CD4-positive, alpha-beta T cell treated with Interleukin-2 at 100 ng/mL for 4 hours (primary cell): ENCODE results near the gene ZMYND8.
"Not testable (repeated sequence)": the region's sequence is repeated elsewhere in the genome, so short reads cannot be mapped to it uniquely, and the experiment has no call there.

Experiments used
- DNase-seq: peaks from one replicate; pipeline ENCODE4 v3.0.0-alpha.2; 2020; ENCODE audit warnings: low spot score

ZMYND8 gene

GRCh38 chr20:47265214-47265613 is 91.3 kb downstream of the ZMYND8 start:
- DNase-seq: no peak

- not testable (repeated sequence) for DNase-seq
Observed at GRCh38 chr20:47264137-47264769, 92.2 kb downstream of the ZMYND8 start.

GRCh38 chr20:47263465-47264084 is 92.9 kb downstream of the ZMYND8 start:
- no peak for DNase-seq

GRCh38 chr20:47263080-47263464 is 93.4 kb downstream of the ZMYND8 start:
- no peak for DNase-seq

- DNase-seq: no peak
Observed at GRCh38 chr20:47262365-47263013, 94.0 kb downstream of the ZMYND8 start.

- DNase-seq: no peak
Observed at GRCh38 chr20:47262008-47262364, 94.5 kb downstream of the ZMYND8 start.

GRCh38 chr20:47261161-47261774 is 95.2 kb downstream of the ZMYND8 start:
- DNase-seq: not testable (repeated sequence)

GRCh38 chr20:47260540-47261126 is 95.9 kb downstream of the ZMYND8 start:
- not testable (repeated sequence) for DNase-seq

GRCh38 chr20:47258745-47259695 is 97.5 kb downstream of the ZMYND8 start:
- no peak for DNase-seq

- DNase-seq: no peak
Observed at GRCh38 chr20:47257771-47258170, 98.7 kb downstream of the ZMYND8 start.

- no peak for DNase-seq
Observed at GRCh38 chr20:47257256-47257655, 99.2 kb downstream of the ZMYND8 start.

- DNase-seq: no peak
Observed at GRCh38 chr20:47256668-47257236, 99.7 kb downstream of the ZMYND8 start.

- DNase-seq: no peak
Observed at GRCh38 chr20:47253872-47254271, 102.6 kb downstream of the ZMYND8 start.

GRCh38 chr20:47252879-47253307 is 103.6 kb downstream of the ZMYND8 start:
- DNase-seq: no peak

- no peak for DNase-seq
Observed at GRCh38 chr20:47251154-47252020, 105.1 kb downstream of the ZMYND8 start.

GRCh38 chr20:47250360-47250759 is 106.1 kb downstream of the ZMYND8 start:
- no peak for DNase-seq

GRCh38 chr20:47249913-47250312 is 106.6 kb downstream of the ZMYND8 start:
- no peak for DNase-seq

- no peak for DNase-seq
Observed at GRCh38 chr20:47248448-47248966, 108.0 kb downstream of the ZMYND8 start.

- DNase-seq: no peak
Observed at GRCh38 chr20:47247972-47248371, 108.5 kb downstream of the ZMYND8 start.
